ENCODE results near the gene CDH4. TPM values are rescaled to one million over a fixed set of nuclear protein-coding genes. Genes with fewer than 3 reads are reported as not detected.

The CDH4 gene
- polyA plus RNA-seq, 2 donors, result 0.02 to 0.05 TPM

- Histone ChIP-seq H3K4me3 (ENCODE audit: low read depth in 1 of 2, low read length in 2 of 2) (no peak overlapping the region), H3K36me3 (ENCODE audit: control insufficient read depth in 2 of 2, insufficient read depth in 2 of 2, low read length in 1 of 2) (no peaks in the 10 kb centered on the region), H3K4me1 (ENCODE audit: control insufficient read depth in 2 of 2, insufficient read depth in 2 of 2, low read length in 1 of 2) (no peaks in the 10 kb centered on the region), H3K27ac (ENCODE audit: low read depth in 2 of 2, low read length in 1 of 2) (no peak overlapping the region), H3K27me3 (ENCODE audit: control insufficient read depth in 1 of 2, insufficient read depth in 2 of 2, low read length in 2 of 2) (no peaks in the 10 kb centered on the region), H3K9me3 (ENCODE audit: control insufficient read depth in 2 of 2, insufficient read depth in 1 of 2, low read depth in 1 of 2, low read length in 1 of 2) (no peaks in the 10 kb centered on the region)
- 87 to 89% methylated on average over 17 of the region's 17 CpGs for WGBS, 2 donors
Measured at GRCh38 chr20:61519488-61519887, 267.4 kb downstream of the CDH4 start.

- H3K4me3 ChIP-seq (ENCODE audit: low read depth in 1 of 2, low read length in 2 of 2), result no peak overlapping the region
- no peaks in the 10 kb centered on the region for H3K36me3 ChIP-seq (ENCODE audit: control insufficient read depth in 2 of 2, insufficient read depth in 2 of 2, low read length in 1 of 2)
- no peak overlapping the region for H3K27ac ChIP-seq (ENCODE audit: low read depth in 2 of 2, low read length in 1 of 2)
- H3K9me3 ChIP-seq (ENCODE audit: control insufficient read depth in 2 of 2, insufficient read depth in 1 of 2, low read depth in 1 of 2, low read length in 1 of 2), result no peaks in the 10 kb centered on the region
- H3K27me3 ChIP-seq (ENCODE audit: control insufficient read depth in 1 of 2, insufficient read depth in 2 of 2, low read length in 2 of 2), result no peaks in the 10 kb centered on the region
- 86 to 89% methylated on average over 14 of the region's 14 CpGs for WGBS, 2 donors
- no peaks in the 10 kb centered on the region for H3K4me1 ChIP-seq (ENCODE audit: control insufficient read depth in 2 of 2, insufficient read depth in 2 of 2, low read length in 1 of 2)
Measured at GRCh38 chr20:61520076-61520892, 268.2 kb downstream of the CDH4 start.

DNA sequence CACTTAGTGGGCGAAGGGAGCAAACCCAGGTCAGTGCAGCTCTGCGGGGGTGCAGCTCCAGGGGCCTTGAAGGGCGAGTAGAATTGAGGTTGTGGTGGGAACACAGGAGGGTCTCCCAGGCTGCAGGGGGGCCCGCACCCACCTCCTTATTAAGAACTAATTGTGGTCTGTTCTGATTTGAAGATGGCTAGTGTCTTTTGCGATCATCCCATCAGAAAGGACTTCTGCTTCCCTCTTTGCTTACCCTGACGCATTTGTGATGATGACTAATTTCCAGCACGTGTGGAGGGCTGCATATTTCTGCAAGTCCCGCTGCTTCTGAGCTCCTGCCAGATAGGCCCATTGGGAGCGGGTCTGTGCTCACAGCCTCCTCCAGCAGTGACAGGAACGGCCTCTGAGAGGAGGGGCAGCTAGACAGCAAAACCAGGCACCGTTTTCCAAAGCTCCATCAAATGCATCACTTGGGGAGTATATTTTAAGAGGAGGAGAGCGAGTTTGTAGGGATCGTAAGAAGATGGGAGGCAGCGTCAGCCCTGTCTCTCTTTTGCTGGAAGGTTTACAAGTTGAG lies 268.9 kb downstream of the CDH4 start:
- Histone ChIP-seq H3K27me3 (ENCODE audit: control insufficient read depth in 1 of 2, insufficient read depth in 2 of 2, low read length in 2 of 2) (no peaks in the 10 kb centered on the region), H3K36me3 (ENCODE audit: control insufficient read depth in 2 of 2, insufficient read depth in 2 of 2, low read length in 1 of 2) (no peaks in the 10 kb centered on the region), H3K4me3 (ENCODE audit: low read depth in 1 of 2, low read length in 2 of 2) (no peak overlapping the region), H3K27ac (ENCODE audit: low read depth in 2 of 2, low read length in 1 of 2) (no peak overlapping the region), H3K9me3 (ENCODE audit: control insufficient read depth in 2 of 2, insufficient read depth in 1 of 2, low read depth in 1 of 2, low read length in 1 of 2) (no peaks in the 10 kb centered on the region), H3K4me1 (ENCODE audit: control insufficient read depth in 2 of 2, insufficient read depth in 2 of 2, low read length in 1 of 2) (no peaks in the 10 kb centered on the region)
- WGBS, 2 donors, result 55 to 56% methylated on average over 14 of the region's 14 CpGs

GRCh38 chr20:61521687-61522420 lies 269.8 kb downstream of the CDH4 start:
- H3K27me3 ChIP-seq (ENCODE audit: control insufficient read depth in 1 of 2, insufficient read depth in 2 of 2, low read length in 2 of 2), result no peaks in the 10 kb centered on the region
- no peak overlapping the region for H3K4me3 ChIP-seq (ENCODE audit: low read depth in 1 of 2, low read length in 2 of 2)
- no peak overlapping the region for H3K27ac ChIP-seq (ENCODE audit: low read depth in 2 of 2, low read length in 1 of 2)
- WGBS, 2 donors, result 79% methylated on average over 25 of the region's 25 CpGs
- no peaks in the 10 kb centered on the region for H3K4me1 ChIP-seq (ENCODE audit: control insufficient read depth in 2 of 2, insufficient read depth in 2 of 2, low read length in 1 of 2)
- H3K9me3 ChIP-seq (ENCODE audit: control insufficient read depth in 2 of 2, insufficient read depth in 1 of 2, low read depth in 1 of 2, low read length in 1 of 2), result no peaks in the 10 kb centered on the region
- no peaks in the 10 kb centered on the region for H3K36me3 ChIP-seq (ENCODE audit: control insufficient read depth in 2 of 2, insufficient read depth in 2 of 2, low read length in 1 of 2)

- no peaks in the 10 kb centered on the region for H3K36me3 ChIP-seq (ENCODE audit: control insufficient read depth in 2 of 2, insufficient read depth in 2 of 2, low read length in 1 of 2)
- no peak overlapping the region for H3K4me3 ChIP-seq (ENCODE audit: low read depth in 1 of 2, low read length in 2 of 2)
- no peaks in the 10 kb centered on the region for H3K27me3 ChIP-seq (ENCODE audit: control insufficient read depth in 1 of 2, insufficient read depth in 2 of 2, low read length in 2 of 2)
- 91 to 93% methylated on average over 25 of the region's 25 CpGs for WGBS, 2 donors
- H3K27ac ChIP-seq (ENCODE audit: low read depth in 2 of 2, low read length in 1 of 2), result no peak overlapping the region
- no peaks in the 10 kb centered on the region for H3K4me1 ChIP-seq (ENCODE audit: control insufficient read depth in 2 of 2, insufficient read depth in 2 of 2, low read length in 1 of 2)
- H3K9me3 ChIP-seq (ENCODE audit: control insufficient read depth in 2 of 2, insufficient read depth in 1 of 2, low read depth in 1 of 2, low read length in 1 of 2), result no peaks in the 10 kb centered on the region
Measured at GRCh38 chr20:61522498-61523090, 270.5 kb downstream of the CDH4 start.

DNA sequence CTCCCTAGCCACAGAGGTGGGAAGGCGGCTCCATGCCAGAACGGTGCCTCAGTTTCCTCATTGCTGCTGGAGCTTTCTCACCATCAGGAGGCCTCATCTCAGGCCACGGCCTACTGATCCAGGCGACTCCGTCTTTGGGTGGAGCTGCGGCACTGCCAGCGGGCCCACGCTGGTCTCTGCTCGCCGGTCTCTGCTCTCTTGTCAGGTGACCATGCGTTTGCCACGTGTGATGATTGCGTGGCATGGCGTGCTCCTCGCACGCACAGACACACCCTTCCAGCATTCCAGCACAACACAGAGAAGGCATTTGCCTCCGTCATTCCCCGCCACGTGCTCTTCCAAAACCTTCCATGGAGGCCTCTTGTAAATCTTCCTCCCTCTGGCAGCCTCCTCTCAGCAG lies 271.1 kb downstream of the CDH4 start:
- WGBS, 2 donors, result 92 to 94% methylated on average over 19 of the region's 19 CpGs
- Histone ChIP-seq H3K4me1 (ENCODE audit: control insufficient read depth in 2 of 2, insufficient read depth in 2 of 2, low read length in 1 of 2) (no peaks in the 10 kb centered on the region), H3K9me3 (ENCODE audit: control insufficient read depth in 2 of 2, insufficient read depth in 1 of 2, low read depth in 1 of 2, low read length in 1 of 2) (no peaks in the 10 kb centered on the region), H3K4me3 (ENCODE audit: low read depth in 1 of 2, low read length in 2 of 2) (no peak overlapping the region), H3K27ac (ENCODE audit: low read depth in 2 of 2, low read length in 1 of 2) (no peak overlapping the region), H3K36me3 (ENCODE audit: control insufficient read depth in 2 of 2, insufficient read depth in 2 of 2, low read length in 1 of 2) (no peaks in the 10 kb centered on the region), H3K27me3 (ENCODE audit: control insufficient read depth in 1 of 2, insufficient read depth in 2 of 2, low read length in 2 of 2) (no peaks in the 10 kb centered on the region)

DNA sequence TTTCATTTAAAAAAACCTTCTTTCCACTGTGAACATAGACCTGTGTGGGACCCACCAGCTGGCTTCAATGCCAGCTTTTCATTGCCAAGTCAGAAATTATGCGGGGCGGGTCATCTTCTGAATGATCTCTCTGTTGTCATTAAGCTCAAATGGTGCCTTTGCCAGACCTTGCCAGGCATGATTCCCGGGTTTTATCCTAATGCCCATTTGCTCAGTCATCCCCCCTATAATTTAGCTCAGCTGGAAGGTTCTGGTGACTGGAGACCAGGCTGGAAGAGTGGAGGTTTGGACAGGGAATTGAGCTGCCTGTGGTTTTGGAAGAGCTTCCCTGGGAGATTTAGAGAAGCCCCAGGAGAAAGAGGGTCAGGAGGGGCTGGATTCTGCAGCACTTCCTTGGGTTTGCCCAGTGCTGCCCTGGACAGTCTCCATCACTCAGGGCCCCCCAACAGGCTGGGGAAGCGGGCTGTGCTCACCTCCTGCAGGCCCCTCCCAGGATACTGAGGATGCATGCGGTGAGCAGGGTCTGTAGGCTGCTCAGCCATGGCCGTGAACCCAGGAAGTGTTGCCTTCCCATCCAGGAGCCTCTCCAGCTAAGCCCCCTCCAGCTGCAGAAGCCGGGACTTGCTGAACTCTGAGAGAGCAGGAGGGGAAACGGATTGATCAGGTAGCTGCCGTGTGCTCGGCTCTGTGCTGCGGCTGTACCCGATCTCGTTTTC lies 273.0 kb downstream of the CDH4 start:
- Histone ChIP-seq H3K27ac (ENCODE audit: low read depth in 2 of 2, low read length in 1 of 2) (no peak overlapping the region), H3K4me3 (ENCODE audit: low read depth in 1 of 2, low read length in 2 of 2) (no peak overlapping the region), H3K27me3 (ENCODE audit: control insufficient read depth in 1 of 2, insufficient read depth in 2 of 2, low read length in 2 of 2) (no peaks in the 10 kb centered on the region), H3K9me3 (ENCODE audit: control insufficient read depth in 2 of 2, insufficient read depth in 1 of 2, low read depth in 1 of 2, low read length in 1 of 2) (no peaks in the 10 kb centered on the region), H3K36me3 (ENCODE audit: control insufficient read depth in 2 of 2, insufficient read depth in 2 of 2, low read length in 1 of 2) (no peaks in the 10 kb centered on the region), H3K4me1 (ENCODE audit: control insufficient read depth in 2 of 2, insufficient read depth in 2 of 2, low read length in 1 of 2) (no peaks in the 10 kb centered on the region)
- WGBS, 2 donors, result 54 to 67% methylated on average over 13 of the region's 13 CpGs

DNA sequence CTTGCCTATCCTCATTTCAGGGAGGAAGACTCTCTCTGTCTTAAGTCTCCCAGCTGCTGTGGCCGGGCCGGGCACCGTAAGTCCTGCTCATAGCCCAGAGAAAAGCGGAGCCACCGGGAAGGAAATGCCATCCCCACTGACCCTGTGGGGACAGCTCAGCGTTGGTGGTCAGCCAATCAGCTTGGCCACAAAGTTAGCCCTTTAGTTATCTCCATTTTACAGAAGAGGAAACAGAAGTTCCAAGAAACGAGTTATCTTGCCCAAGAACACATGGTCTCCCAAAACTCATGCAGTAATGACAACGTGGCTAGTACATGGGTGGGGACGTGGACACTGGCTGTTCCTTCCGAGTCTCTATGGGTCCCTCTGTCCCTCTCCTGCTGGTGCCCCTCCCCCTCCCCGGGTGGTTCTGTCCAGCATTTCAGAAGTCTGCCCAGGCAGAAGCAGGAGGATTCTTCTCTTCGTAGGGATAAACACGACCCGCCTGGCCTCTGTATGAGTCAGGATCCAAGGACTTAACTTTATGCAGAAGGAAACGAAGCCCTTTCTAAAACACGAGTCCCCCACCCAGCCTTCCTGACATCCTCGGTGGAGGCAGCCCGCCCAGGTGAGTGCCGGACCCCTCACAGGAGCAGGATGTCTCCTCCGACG lies 273.8 kb downstream of the CDH4 start:
- WGBS, 2 donors, result 48 to 49% methylated on average over 21 of the region's 21 CpGs
- Histone ChIP-seq H3K27ac (ENCODE audit: low read depth in 2 of 2, low read length in 1 of 2) (no peak overlapping the region), H3K9me3 (ENCODE audit: control insufficient read depth in 2 of 2, insufficient read depth in 1 of 2, low read depth in 1 of 2, low read length in 1 of 2) (no peaks in the 10 kb centered on the region), H3K4me3 (ENCODE audit: low read depth in 1 of 2, low read length in 2 of 2) (no peak overlapping the region), H3K36me3 (ENCODE audit: control insufficient read depth in 2 of 2, insufficient read depth in 2 of 2, low read length in 1 of 2) (no peaks in the 10 kb centered on the region), H3K4me1 (ENCODE audit: control insufficient read depth in 2 of 2, insufficient read depth in 2 of 2, low read length in 1 of 2) (no peaks in the 10 kb centered on the region), H3K27me3 (ENCODE audit: control insufficient read depth in 1 of 2, insufficient read depth in 2 of 2, low read length in 2 of 2) (no peaks in the 10 kb centered on the region)

GRCh38 chr20:61526907-61527306 lies 274.8 kb downstream of the CDH4 start:
- H3K36me3 ChIP-seq (ENCODE audit: control insufficient read depth in 2 of 2, insufficient read depth in 2 of 2, low read length in 1 of 2), result no peaks in the 10 kb centered on the region
- no peak overlapping the region for H3K27ac ChIP-seq (ENCODE audit: low read depth in 2 of 2, low read length in 1 of 2)
- H3K27me3 ChIP-seq (ENCODE audit: control insufficient read depth in 1 of 2, insufficient read depth in 2 of 2, low read length in 2 of 2), result no peaks in the 10 kb centered on the region
- WGBS, 2 donors, result 90% methylated on average over 13 of the region's 13 CpGs
- H3K4me1 ChIP-seq (ENCODE audit: control insufficient read depth in 2 of 2, insufficient read depth in 2 of 2, low read length in 1 of 2), result no peaks in the 10 kb centered on the region
- no peaks in the 10 kb centered on the region for H3K9me3 ChIP-seq (ENCODE audit: control insufficient read depth in 2 of 2, insufficient read depth in 1 of 2, low read depth in 1 of 2, low read length in 1 of 2)
- H3K4me3 ChIP-seq (ENCODE audit: low read depth in 1 of 2, low read length in 2 of 2), result no peak overlapping the region
